NCI-H2227 (cell line): ENCODE data around the gene SH3GLB1.
"Not testable (repeated sequence)": the region's sequence is repeated elsewhere in the genome, so short reads cannot be mapped to it uniquely, and the experiment has no call there.

Experiments used
- DNase-seq: peaks from one replicate; lab custom pipeline; 2025; ENCODE audit not compliant: unreplicated experiment; lab: John Stamatoyannopoulos, UW

The SH3GLB1 gene

GRCh38 chr1:86704458-86704971, at the start of gene SH3GLB1:
TSS of gene SH3GLB1 (plus strand) at chr1:86704576. CDS start at chr1:86704900, 324 bp downstream.
- DNase-seq = peak; percentile 96

GRCh38 chr1:86658381-86658780, 46.0 kb upstream of the SH3GLB1 start:
- DNase-seq = not testable (repeated sequence)

DNA sequence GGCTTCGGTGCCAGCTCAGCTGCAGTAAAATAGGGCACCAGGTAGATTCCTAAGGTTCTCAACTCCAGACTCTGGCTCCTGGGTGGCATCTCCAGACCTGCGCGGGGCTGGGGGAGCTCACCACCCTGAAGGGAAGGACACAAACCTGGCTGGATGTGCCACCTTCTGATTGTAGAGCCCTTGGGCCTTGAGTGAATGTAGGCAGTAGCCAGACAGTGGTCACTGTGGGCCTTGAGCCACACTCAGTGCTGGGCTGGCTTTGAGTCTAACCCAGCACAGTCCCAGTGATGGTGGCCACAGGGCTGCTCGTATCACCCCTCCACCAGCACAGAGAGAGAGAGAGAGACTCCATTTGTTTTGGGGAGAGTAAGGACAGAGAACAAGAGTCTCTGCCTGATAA, 38.0 kb upstream of the SH3GLB1 start:
- no peak for DNase-seq

DNA sequence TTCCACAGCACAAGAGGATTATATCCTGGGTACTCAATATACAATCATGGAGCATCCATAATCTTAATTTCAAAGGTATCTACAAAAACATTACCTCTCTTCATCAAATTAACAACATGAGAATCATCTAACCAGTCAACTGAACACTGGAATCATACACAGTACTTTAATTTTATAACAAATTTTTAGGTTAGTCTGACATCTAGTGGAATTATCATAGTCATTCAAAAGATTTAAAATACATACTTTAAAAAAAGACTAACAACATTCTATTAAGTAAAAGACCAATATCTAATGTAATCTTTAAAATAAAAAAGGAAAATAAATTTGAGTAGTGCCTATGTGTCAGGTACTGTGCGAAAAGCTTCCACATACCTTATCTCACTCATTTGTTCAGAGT, 16.8 kb upstream of the SH3GLB1 start:
- no peak for DNase-seq

- DNase-seq = no peak
Measured at GRCh38 chr1:86692641-86693040, 11.7 kb upstream of the SH3GLB1 start.

GRCh38 chr1:86695400-86695799, 9.0 kb upstream of the SH3GLB1 start:
- no peak for DNase-seq

GRCh38 chr1:86696522-86696921, 7.9 kb upstream of the SH3GLB1 start:
- DNase-seq = no peak

DNA sequence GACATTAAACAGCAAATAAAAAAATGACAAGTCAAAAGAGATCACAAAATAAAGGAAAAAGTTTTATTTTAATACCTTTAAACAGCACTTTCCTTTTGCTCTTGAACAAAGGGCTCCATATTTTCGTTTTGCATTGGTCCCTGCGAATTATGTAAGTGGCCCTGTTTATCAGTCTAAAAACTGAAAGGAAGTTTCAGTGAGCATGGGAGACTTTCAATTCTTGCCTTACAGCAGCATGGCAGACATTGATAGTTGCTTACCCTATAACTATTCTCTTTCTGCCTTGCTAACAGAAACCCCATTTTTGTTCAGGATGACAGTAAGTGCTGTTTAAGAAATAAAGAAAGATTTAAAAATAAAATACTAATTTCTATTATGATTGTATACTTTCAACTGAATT, 5.2 kb upstream of the SH3GLB1 start:
- no peak for DNase-seq

- DNase-seq = no peak
Measured at GRCh38 chr1:86701731-86702130, 2.6 kb upstream of the SH3GLB1 start.

DNA sequence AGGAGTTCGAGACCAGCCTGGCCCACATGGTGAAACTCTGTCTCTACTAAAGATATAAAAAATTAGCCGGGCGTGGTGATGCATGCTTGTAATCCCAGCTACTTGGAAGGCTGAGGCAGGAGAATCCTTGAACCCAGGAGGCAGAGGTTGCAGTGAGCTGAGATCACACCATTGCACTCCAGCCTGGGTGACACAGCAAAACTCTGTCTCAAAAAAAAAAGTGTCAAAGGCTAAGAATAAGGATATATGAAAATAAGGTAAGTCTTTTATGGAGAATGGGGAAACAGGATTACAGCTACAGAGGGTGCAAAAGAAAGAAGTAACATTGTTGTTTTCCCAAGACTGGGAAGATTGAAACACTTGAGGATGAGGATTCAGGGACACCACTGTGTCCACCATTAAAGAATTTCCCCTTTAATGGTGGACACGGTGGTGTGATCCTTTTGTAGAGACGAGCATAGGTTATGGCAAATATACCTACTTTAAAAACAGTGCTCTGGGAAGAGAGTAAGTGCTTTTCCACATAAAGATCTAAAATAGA, 1.4 kb upstream of the SH3GLB1 start:
- not testable (repeated sequence) for DNase-seq

DNA sequence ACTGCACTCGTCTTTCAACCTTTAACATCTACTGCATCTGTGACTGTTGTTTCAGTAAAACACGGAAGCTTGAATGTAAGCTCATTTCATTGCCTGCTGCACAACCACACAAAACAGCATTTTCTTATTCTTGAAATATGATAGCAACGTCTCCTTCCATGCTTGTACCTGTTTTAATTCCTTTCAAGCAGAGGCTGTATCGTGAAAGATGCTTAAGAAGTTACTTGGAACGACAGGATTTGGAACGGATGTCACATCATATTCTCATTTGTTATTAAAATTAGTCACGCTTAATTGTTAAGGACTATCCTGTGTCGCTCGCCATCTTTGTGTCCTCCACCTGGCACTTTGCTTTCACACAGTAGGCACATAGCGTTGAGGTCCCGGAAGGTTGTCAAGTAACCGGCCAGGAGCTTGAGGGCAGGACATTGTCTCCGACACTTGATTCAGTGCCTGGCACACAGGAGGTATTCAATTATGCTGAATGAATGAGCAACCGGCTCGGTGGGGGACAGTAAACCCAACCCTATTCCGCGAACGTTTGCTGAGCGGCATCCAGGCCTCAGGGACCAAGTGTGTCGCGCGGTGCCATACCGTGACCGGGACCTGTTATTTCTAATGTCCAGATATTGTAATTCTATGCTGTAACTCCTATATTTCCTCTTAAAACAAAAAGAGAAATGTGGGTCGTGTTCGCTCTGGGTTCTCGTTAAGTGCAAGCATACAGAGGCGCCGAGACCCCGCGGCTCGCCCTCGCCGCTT, 499 bp upstream of the SH3GLB1 start:
- peak; percentile 86 for DNase-seq

GRCh38 chr1:86704972-86705664, 742 bp downstream of the SH3GLB1 start:
- DNase-seq = peak; percentile 64

DNA sequence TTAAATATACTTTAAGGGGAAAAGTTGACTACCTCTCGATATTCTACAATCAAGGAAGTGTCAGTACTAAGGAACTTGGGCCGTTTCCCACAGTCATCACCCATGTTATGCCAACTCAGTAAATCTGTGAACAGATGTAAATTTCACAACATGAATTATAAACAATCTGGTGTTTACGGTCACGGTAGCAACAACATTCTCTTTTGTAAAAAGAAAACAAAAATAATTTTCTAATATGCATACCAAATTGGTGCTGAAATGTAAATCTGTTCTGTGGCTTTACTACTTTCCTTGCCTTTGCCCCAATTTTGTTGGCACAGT, 1.2 kb downstream of the SH3GLB1 start:
- no peak for DNase-seq

- DNase-seq = no peak
Measured at GRCh38 chr1:86706018-86706635, 1.8 kb downstream of the SH3GLB1 start.

DNA sequence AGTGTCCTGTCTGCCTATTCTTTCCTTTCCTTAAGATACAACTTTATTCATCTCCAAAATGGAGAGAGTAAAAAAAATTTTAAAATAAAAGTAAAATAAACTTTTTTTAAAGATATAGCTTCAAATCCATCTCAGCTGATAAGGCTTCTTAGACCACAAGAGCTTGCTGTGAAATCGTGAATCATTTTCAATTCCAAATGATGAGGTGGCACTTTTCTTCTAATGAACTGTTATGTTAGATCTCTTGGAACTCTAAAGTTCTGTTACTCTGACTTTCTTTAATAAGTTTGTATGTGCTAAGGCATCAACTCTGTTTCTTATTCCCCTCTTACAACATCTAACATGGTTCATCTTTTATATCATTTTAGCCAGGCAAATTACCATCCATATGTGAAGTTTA, 4.5 kb downstream of the SH3GLB1 start:
- no peak for DNase-seq

- DNase-seq = no peak
Measured at GRCh38 chr1:86712088-86712860, 7.9 kb downstream of the SH3GLB1 start.

- DNase-seq = no peak
Measured at GRCh38 chr1:86713477-86713876, 9.1 kb downstream of the SH3GLB1 start.

- DNase-seq = no peak
Measured at GRCh38 chr1:86714159-86714558, 9.8 kb downstream of the SH3GLB1 start.

DNA sequence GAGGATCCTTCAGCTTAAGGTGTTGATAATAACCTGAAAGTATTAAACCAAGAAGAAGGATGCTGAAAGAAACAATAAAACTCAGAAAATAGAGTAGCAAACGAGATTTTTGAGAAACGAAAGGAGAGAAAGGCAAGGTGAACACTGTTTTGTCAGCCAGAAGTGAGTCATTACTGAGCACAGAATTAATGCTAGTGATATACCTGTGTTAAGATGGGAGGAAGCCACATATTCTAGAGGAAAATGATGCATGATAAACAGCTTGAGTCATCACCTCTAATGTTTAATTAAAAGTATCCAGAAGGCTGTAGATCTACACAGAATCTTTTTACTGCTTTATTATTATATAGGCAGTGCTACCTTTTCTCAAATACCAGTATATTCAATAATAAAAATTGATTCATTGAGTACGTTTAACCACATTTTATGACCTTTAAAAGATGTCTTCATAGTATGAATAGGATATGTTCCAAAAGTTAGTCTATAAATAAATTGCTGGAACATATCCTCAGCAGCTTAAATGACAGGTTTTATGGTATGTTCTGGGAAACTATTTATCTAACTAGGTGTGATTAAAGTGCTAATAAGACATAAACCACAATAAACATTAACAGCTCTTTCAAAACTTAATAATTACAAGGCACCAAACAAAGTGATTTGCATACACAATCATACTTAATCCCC, 10.3 kb downstream of the SH3GLB1 start:
- no peak for DNase-seq

- no peak for DNase-seq
Measured at GRCh38 chr1:86718786-86719185, 14.4 kb downstream of the SH3GLB1 start.
